ENCODE measurements around the gene RAET1L. TPM values are rescaled to one million over a fixed set of nuclear protein-coding genes. Genes with fewer than 3 reads are reported as not detected.

RAET1L gene
- total and polyA plus RNA-seq, 2 experiments from 2014 or later, result not detected

GRCh38 chr6:150004101-150004782 lies 21.1 kb downstream of the RAET1L start:
- peaks cover 3% of the 10 kb centered on the region; the same call in 1 of the 3 replicates for H3K36me3 Mint-ChIP-seq (ENCODE audit: low read depth)

More at GRCh38 chr6:150004101-150004782, 21.1 kb downstream of the RAET1L start:
- H3K4me2 ChIP-seq, result peak overlapping the region; percentile 85
- peaks cover 67% of the 10 kb centered on the region for H3K27me3 ChIP-seq (ENCODE audit: insufficient read depth)
- no peak overlapping the region for H3K27ac ChIP-seq (ENCODE audit: low read depth)
- DNase-seq (ENCODE audit: low spot score) (no peak), ATAC-seq (peak; percentile 37)
- no peaks in the 10 kb centered on the region for H3F3A ChIP-seq (replicated peaks; ENCODE audit: low read depth)
- H3K4me3 ChIP-seq, result peak overlapping the region; percentile 88
- H3K79me2 ChIP-seq (replicated peaks; ENCODE audit: insufficient read depth), result no peaks in the 10 kb centered on the region
- H3K4me1 Mint-ChIP-seq, result peaks cover 7% of the 10 kb centered on the region
- no peaks in the 10 kb centered on the region for H4K20me1 ChIP-seq (replicated peaks; ENCODE audit: insufficient read depth)
- H3K4me3 Mint-ChIP-seq, result peak overlapping the region; percentile 93
- H3K9me2 ChIP-seq (ENCODE audit: insufficient read depth), result no peaks in the 10 kb centered on the region
- H3K4me1 ChIP-seq (ENCODE audit: insufficient read depth), result no peaks in the 10 kb centered on the region
- H3K27me3 Mint-ChIP-seq (ENCODE audit: insufficient read depth, low read depth, poor library complexity), result peaks cover 58% of the 10 kb centered on the region
- TF ChIP-seq POLR2AphosphoS5 (IDR thresholded peaks at IDR 0.05; ENCODE audit: low read depth) (no peak), ZNF462 (CRISPR knock-in tag; IDR thresholded peaks at IDR 0.05) (no peak), CTCF (conservative IDR thresholded peaks at IDR 0.05; ENCODE audit: low read depth in 2 of 2) (no peak), EZH2 (IDR thresholded peaks at IDR 0.05; ENCODE audit: low read depth, unreplicated experiment) (no peak), ETS1 (IDR thresholded peaks at IDR 0.05) (no peak), EZH2phosphoT487 (IDR thresholded peaks at IDR 0.05; ENCODE audit: unreplicated experiment) (no peak), JUNB (IDR thresholded peaks at IDR 0.05; ENCODE audit: unreplicated experiment) (no peak), REST (IDR thresholded peaks at IDR 0.05; ENCODE audit: unreplicated experiment) (no peak), STAT1 (IDR thresholded peaks at IDR 0.05; ENCODE audit: unreplicated experiment) (no peak), ZNF114 (CRISPR knock-in tag; IDR thresholded peaks at IDR 0.05) (no peak), NANOG (IDR thresholded peaks at IDR 0.05; ENCODE audit: borderline replicate concordance) (no peak), CREB1 (CRISPR knock-in tag; IDR thresholded peaks at IDR 0.05; ENCODE audit: low read depth) (no peak), ZNF331 (CRISPR knock-in tag; IDR thresholded peaks at IDR 0.05; ENCODE audit: low read depth) (no peak)
- no peaks in the 10 kb centered on the region for H3K36me3 ChIP-seq (ENCODE audit: insufficient read depth)
- peak overlapping the region; percentile 95 for H2AFZ ChIP-seq
- no peak overlapping the region for H3K27ac Mint-ChIP-seq
- no peaks in the 10 kb centered on the region; the same call in 2 of the 3 replicates for H3K9me3 Mint-ChIP-seq

Measured in GM23338 (cell line).